HG02840 (cell line): ENCODE data around the gene CACNB1.

Experiments
- ATAC-seq: cut with Tn5 transposase; IDR thresholded peaks from one replicate; pipeline ENCODE4 v1.9.1; 2021; ENCODE audit warnings: mild to moderate bottlenecking, moderate library complexity, moderate number of reproducible peaks; ENCODE audit not compliant: unreplicated experiment, low FRiP score

CACNB1 gene

DNA sequence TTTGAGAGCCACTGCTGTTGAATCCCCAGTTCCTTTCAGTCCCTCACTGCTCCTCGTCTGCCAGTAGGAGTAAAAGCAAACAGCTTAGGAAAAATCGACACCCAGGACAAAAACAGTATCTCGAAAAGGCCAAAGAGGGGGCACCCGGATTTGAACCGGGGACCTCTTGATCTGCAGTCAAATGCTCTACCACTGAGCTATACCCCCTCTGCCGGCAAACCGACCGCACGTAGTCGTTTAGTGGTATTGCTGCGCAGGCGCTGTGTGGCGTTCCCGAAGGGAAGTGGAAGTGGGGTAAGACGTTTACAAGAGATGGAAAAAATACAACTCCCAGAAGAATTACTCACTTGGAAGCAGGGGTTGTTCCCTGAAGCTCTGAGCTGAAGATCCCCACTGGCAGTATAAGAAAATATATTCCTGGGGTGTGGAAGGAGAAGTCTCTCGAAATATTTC is 43.8 kb downstream of the CACNB1 start:
- ATAC-seq, result peak; percentile 48

DNA sequence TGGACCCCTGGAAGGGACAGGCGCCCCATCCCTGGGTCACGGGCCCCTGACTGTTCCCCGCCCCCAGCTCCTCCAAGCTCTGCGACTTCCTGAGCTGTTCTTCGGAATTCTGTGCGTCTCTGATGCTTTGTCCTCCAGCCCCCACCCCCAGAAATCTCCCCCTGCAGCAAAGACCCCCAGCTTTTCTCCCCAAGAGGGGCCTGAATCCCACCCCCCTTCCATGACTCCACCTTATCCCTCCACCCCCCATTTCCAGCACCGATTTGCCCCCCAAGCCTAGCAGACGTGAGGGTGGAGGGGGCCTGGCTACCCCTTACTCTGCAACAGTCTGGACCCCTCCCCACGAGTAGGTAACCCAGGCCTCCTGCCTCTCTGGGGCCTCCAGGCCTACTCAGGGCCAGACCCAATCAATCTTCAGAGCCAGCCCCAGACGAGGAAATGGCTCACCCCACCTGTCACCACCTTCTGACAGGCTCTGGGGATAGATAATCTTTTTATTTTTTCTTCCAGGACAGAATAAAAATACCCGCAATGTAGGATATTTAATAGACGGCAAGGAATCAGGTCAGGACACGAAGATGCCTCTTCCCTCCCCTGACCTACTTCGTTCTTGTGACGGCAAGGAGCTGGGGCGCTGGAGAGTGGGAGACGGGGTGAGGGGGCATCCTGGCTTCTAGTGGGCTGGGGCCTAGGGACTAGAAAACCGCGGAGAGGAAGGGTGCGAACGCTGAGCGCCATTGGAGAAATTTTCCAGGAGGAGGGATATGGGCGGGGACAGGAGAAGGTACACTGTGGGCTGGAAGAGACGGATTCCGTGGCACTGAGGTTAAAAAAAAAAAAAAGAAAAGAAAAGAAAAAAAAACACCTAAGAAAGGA is 45.3 kb downstream of the CACNB1 start:
- no peak for ATAC-seq

- ATAC-seq, result no peak
Observed at GRCh38 chr17:39151150-39151942, 46.1 kb downstream of the CACNB1 start, which contains the start of gene PLXDC1. TSS of gene PLXDC1 (minus strand) at chr17:39151637. CDS start at chr17:39151437, 200 bp downstream.

DNA sequence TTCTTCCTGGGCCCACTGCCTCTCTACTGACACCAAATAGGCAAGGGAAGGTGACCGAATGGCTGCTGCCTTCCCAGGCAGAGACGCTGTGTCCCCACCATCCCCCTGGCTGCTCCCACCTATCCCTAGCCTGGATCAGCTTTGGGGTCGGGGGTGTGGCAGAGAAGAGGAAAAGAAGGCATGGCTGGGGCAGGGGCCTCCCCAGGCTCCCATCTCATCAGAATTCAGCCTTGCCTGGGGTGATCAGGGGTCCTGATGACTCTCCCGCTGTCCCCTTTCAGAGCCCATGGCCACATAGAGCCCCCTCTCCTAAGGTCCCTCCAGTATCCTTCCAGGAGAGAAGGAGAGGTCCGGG is 46.7 kb downstream of the CACNB1 start:
- ATAC-seq, result no peak

DNA sequence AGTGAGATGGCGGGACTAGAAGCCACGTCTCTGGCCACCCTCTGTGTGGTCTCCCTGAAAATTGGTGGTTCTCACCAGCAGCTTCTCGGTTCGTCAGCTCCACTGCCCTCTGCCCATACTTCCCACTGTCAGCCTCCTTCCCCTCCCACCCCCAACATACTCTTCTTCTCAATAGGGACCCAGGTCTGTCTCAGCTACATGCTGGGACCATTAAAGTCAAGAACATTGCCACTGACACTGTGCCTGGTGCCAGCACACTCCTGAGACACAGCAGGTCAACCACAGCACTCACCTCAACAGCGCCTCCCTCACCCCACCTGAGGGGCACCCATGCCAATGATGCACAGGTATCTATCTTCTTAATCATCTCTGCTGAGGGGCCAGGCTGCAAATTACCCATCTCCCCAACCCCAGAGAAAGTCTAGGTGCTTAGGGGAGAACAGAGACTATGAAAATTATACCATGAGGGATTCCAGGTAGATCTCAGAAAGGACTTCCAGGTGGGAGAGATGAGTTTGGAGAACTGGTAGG is 47.3 kb downstream of the CACNB1 start:
- no peak for ATAC-seq

GRCh38 chr17:39147221-39148185 is 50.0 kb downstream of the CACNB1 start:
- ATAC-seq, result no peak

DNA sequence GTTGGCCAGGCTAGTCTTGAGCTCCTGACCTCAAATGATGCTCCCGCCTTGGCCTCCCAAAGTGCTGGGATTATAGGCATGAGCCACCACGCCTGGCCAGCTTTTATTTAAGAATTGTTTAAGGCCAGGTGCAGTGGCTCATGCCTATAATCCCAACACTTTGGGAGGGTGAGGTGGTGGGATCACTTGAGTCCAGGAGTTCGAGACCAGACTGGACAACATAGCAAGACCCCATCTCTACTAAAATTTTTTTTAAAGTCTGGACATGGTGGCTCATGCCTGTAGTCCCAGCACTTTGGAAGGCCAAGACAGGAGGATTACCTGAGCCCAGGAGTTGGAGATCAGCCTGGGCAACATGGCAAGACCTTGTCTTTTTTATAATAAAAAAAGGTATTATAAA is 51.2 kb downstream of the CACNB1 start:
- no peak for ATAC-seq

DNA sequence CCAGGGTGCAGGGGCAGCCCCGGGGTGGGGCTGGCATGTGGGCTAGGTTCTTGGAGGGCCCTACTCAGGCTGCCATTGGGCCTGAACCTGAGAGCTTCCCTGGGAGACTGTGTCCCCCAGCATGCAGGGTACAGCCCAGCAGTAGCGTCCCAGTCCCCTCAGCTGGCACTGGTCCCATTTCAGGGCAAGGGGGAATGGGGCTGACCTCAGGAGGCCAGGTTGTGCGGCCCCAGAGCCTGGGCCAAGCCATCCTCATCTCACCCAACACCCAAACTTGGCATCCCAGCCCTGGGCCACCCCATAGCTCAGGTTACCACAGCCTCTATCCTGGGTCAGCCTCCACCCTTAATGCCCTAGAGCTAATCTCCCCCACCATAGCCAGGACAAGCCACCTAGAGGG is 52.3 kb downstream of the CACNB1 start:
- no peak for ATAC-seq

- ATAC-seq, result no peak
Observed at GRCh38 chr17:39144416-39144840, 53.0 kb downstream of the CACNB1 start.

GRCh38 chr17:39143552-39144093 is 53.8 kb downstream of the CACNB1 start:
- no peak for ATAC-seq

DNA sequence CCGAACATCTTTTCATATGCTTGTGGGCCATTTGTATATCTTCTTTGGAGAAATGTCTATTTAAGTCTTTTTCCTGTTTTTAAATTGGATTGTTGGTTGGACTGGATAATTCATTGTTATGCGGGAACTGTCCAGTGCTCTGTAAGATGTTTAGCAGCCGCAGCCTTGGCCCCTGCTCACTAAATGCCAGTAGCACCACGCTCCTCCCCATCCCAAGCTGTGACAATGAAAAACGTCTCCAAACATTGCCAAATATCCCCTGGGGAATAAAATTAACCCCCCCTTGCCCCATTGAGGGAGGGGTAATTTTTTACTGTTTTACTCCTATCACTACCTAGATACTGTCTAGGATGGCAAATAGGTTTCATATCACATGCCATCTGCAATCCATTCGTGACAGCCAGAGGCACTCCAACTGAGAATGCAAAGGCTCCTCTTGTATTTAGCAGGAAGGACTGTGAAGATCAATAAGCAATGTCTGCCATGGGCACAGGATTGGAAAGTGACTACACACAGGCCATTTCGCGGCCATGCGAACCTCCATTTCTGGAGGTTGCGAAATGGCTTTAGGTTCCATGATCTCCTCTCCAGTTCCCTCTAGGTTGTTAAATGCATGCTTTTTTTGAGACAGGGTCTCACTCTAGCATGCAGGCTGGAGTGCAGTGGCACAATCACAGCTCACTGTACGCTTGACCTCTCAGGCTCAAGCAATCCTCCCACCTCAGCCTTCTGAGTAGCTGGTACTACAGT is 55.4 kb downstream of the CACNB1 start:
- ATAC-seq, result no peak

GRCh38 chr17:39141294-39141693 is 56.2 kb downstream of the CACNB1 start:
- ATAC-seq, result no peak

- ATAC-seq, result no peak
Observed at GRCh38 chr17:39139561-39139960, 57.9 kb downstream of the CACNB1 start.

DNA sequence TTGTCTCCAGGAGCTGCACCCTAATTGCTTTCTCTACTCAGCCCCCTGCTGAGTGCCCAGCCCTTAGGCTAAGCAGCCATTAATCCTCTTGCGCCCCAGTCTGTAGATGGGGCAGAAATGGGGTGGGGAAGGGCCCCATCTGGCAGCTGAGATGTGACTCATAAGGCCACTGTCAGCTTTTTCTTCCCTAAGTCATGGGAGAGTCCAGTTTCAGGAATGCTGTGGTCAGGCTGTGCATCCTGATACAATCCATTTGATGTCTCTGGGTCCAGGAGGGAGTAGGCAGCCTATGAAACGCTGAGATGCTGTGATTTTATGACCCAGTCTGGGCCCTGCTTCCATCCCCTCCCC is 58.3 kb downstream of the CACNB1 start:
- no peak for ATAC-seq

DNA sequence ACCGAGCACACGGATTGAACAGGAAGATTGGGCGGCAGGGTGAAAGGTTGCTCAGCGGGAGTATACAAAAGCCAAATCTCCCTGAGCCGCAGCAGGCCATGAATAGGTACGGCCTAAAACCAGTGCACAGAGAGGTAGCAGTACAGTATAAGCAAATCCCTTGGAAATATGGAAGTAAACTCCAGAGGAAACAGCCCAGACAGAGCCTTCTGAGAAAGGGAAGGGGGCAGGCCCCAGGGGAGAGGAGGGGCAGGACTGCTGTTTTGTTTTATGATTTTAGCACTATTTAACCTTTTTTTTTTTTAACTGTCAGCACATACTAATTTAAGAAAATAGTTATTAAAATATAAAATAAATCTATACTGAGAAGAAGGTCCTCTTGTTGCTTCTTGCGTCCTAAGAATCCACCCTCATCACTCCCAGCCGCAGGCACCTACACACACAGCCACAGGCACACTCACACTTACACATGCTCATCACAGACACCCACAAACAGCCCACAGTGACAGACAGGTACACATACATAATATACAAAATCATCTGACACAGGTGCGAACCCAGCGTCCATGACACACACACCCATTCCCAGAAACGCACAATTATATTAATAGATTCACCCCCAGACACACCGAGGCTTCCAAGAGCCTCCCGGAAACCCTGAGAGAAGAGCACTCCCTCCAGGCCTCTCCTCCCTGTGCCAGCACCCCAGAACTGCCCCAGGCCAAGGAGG is 58.9 kb downstream of the CACNB1 start:
- ATAC-seq, result no peak

DNA sequence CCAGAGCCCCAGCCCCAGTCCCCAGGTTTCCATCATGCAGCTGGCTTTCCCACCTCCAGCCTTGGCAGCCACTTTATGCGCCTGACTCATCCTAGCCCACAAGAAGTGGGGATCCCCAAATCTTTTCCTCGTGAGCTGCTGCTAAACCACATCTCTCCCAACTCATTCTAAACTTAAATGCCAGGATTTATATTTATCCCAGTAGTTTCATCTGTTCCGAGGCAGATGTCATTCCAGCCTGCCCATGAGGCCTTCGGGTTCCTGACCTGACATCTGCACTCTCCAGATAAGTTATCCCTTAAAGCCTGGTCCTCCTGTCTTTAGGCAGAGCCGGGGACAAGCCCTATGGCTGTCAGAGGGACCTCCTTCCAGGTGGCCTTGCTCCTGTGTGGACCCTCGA is 62.6 kb downstream of the CACNB1 start:
- no peak for ATAC-seq

- ATAC-seq, result no peak
Observed at GRCh38 chr17:39132192-39132610, 65.3 kb downstream of the CACNB1 start.

DNA sequence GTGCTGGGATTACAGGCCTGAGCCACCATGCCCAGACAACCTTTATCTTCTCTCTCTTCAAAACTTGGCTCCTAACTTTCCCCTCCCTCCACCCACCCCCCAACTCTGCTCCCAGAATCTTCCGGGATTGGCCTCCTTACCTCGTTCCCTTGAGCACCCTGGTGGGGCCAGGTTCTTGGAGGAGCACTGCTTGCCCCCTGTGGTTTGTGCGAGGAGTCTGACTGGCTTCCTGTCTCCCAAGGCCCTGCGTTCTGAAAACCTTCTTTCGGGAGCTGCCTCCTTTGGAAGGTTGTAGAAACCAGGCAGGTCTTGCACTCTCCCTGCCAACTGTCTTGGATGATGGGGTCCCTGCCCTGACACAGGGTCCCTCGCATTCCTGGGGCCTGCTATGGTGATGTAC is 65.9 kb downstream of the CACNB1 start:
- no peak for ATAC-seq

GRCh38 chr17:39130205-39130604 is 67.3 kb downstream of the CACNB1 start:
- ATAC-seq, result no peak
